CD4-positive, alpha-beta T cell (primary cell): ENCODE data around the gene COL20A1. TPM values are rescaled to one million over a fixed set of nuclear protein-coding genes. Genes with fewer than 3 reads are reported as not detected.

Experiments used
- ATAC-seq: fragments of 200-7000 bp; cut with Tn5 transposase; one replicate; pipeline ENCODE4 v1.10.0; 2022; ENCODE audit warnings: mild to moderate bottlenecking; ENCODE audit not compliant: poor library complexity
- CTCF ChIA-PET: fragments of 350-600 bp; sonication (Branson Sonifier 250); formaldehyde crosslinking; loops from one replicate; lab custom pipeline; 2021; ENCODE audit warnings: antibody characterized with exemption, inconsistent platforms; lab: Charles Lee
- POLR2A ChIA-PET: fragments of 350-600 bp; sonication (Branson Sonifier 250); formaldehyde crosslinking; loops from one replicate; lab custom pipeline; 2021; ENCODE audit warnings: antibody characterized with exemption, inconsistent platforms; lab: Charles Lee
- DNase-seq, 14 experiments: peaks; one replicate each; pipeline ENCODE4 v3.0.0-alpha.2; 2013 to 2020; ENCODE audit warnings: mixed read lengths in 2 of 14
- H3K27ac ChIP-seq, 2 donors: one replicate each; pipeline versions ENCODE4 v1.5.1 to v1.7.0; 2013; ENCODE audit warnings: low read length in 2 of 2, low read depth in 1 of 2, mild to moderate bottlenecking in 1 of 2
- H3K27me3 ChIP-seq, 2 experiments: 1 replicate in 1 of 2; 2 replicates in 1 of 2; pipeline versions ENCODE4 v1.6.1 to v1.7.0; 2013; ENCODE audit warnings: low read length in 2 of 2, control low read depth in 1 of 2, mild to moderate bottlenecking in 1 of 2, moderate library complexity in 1 of 2; ENCODE audit not compliant: insufficient read depth in 2 of 2, control insufficient read depth in 1 of 2
- H3K36me3 ChIP-seq: one replicate; pipeline ENCODE4 v1.6.1; 2013; ENCODE audit warnings: low read length, control low read depth; ENCODE audit not compliant: insufficient read depth
- H3K4me1 ChIP-seq: one replicate; pipeline ENCODE4 v1.6.1; 2013; ENCODE audit warnings: low read length, control low read depth; ENCODE audit not compliant: insufficient read depth
- H3K4me3 ChIP-seq: one replicate; pipeline ENCODE4 v1.5.1; 2013; ENCODE audit warnings: mild to moderate bottlenecking, low read length, moderate library complexity
- H3K9me3 ChIP-seq, 2 experiments: 1 replicate in 1 of 2; 2 replicates in 1 of 2; pipeline versions ENCODE4 v1.6.1 to v1.7.0; 2013; ENCODE audit warnings: low read length in 2 of 2, mild to moderate bottlenecking in 2 of 2, control low read depth in 1 of 2, moderate library complexity in 1 of 2; ENCODE audit not compliant: control insufficient read depth in 1 of 2, insufficient read depth in 1 of 2
- H3K27ac Mint-ChIP-seq: one replicate; pipeline ENCODE4 v1.8.0; 2020; ENCODE audit warnings: mixed read lengths
- H3K27me3 Mint-ChIP-seq: one replicate; pipeline ENCODE4 v1.8.0; 2021; ENCODE audit warnings: mixed read lengths
- H3K36me3 Mint-ChIP-seq: one replicate; pipeline ENCODE4 v1.8.0; 2021; ENCODE audit warnings: low read depth, mixed read lengths
- H3K4me1 Mint-ChIP-seq: one replicate; pipeline ENCODE4 v1.8.0; 2021; ENCODE audit warnings: low read depth, mixed read lengths
- H3K4me3 Mint-ChIP-seq: one replicate; pipeline ENCODE4 v1.8.0; 2020; ENCODE audit warnings: mild to moderate bottlenecking, mixed read lengths
- H3K9me3 Mint-ChIP-seq: one replicate; pipeline ENCODE4 v1.8.0; 2020; ENCODE audit warnings: mixed read lengths
- CTCF ChIP-seq: fragments of 200-600 bp; IDR thresholded peaks from one replicate; pipeline ENCODE4 v1.8.0; 2022; ENCODE audit warnings: antibody characterized with exemption, mild to moderate bottlenecking
- intact Hi-C, 2 experiments: fragments of 100-400 bp; cut with DNase I in 1 of 2; cut with micrococcal nuclease in 1 of 2; formaldehyde crosslinking; loops; one replicate each; pipeline versions ENCODE4 v1.15.1 to v1.9.0; 2023 to 2025; cut with DNase I, micrococcal nuclease
- total RNA-seq, 174 experiments: library from RNA in 2 of 174; stranded (reverse) in 2 of 174; gene quantifications; one replicate each; pipeline ENCODE4 v1.2.3 and lab custom pipeline; 2021 to 2026

COL20A1 gene
- total RNA-seq, 2 experiments from 2014 or later = 0.03 TPM; not detected in 1

- H3K27me3 ChIP-seq = peaks cover 23 to 30% of the 10 kb centered on the region in 2 experiments
- H3K4me1 ChIP-seq = peaks cover 6% of the 10 kb centered on the region
- H3K4me3 ChIP-seq = no peak overlapping the region
- no peak for TF ChIP-seq CTCF
- H3K27ac Mint-ChIP-seq = no peak overlapping the region
- DNase-seq (no peak), ATAC-seq (no peak)
- H3K9me3 ChIP-seq = peaks cover 0 to 54% of the 10 kb centered on the region in 2 experiments
- H3K36me3 ChIP-seq = no peaks in the 10 kb centered on the region
- ChIA-PET POLR2A (no interaction called here), CTCF (no interaction called here)
- no peak overlapping the region for H3K27ac ChIP-seq
- no peak overlapping the region for H3K4me3 Mint-ChIP-seq
- intact Hi-C loops = no loop called here
- H3K4me1 Mint-ChIP-seq = no peaks in the 10 kb centered on the region
- H3K27me3 Mint-ChIP-seq = peaks cover 18% of the 10 kb centered on the region
- no peaks in the 10 kb centered on the region for H3K9me3 Mint-ChIP-seq
- H3K36me3 Mint-ChIP-seq = no peaks in the 10 kb centered on the region
Measured at GRCh38 chr20:63356931-63357879, 64.2 kb downstream of the COL20A1 start.

GRCh38 chr20:63357921-63358905 is 65.2 kb downstream of the COL20A1 start:
- Mint-ChIP-seq H3K9me3 (no peaks in the 10 kb centered on the region), H3K4me1 (no peaks in the 10 kb centered on the region), H3K27me3 (peaks cover 28% of the 10 kb centered on the region), H3K27ac (no peak overlapping the region), H3K4me3 (no peak overlapping the region), H3K36me3 (no peaks in the 10 kb centered on the region)
- Histone ChIP-seq H3K27ac (no peak overlapping the region), H3K27me3 (peaks cover 33 to 40% of the 10 kb centered on the region in 2 experiments), H3K36me3 (no peaks in the 10 kb centered on the region), H3K4me3 (no peak overlapping the region), H3K9me3 (peaks cover 0 to 52% of the 10 kb centered on the region in 2 experiments), H3K4me1 (peaks cover 6% of the 10 kb centered on the region)
- DNase-seq = no peak
- ATAC-seq = no peak
- ChIA-PET CTCF (no interaction called here), POLR2A (no interaction called here)
- no peak for TF ChIP-seq CTCF
- intact Hi-C loops = no loop called here

DNA sequence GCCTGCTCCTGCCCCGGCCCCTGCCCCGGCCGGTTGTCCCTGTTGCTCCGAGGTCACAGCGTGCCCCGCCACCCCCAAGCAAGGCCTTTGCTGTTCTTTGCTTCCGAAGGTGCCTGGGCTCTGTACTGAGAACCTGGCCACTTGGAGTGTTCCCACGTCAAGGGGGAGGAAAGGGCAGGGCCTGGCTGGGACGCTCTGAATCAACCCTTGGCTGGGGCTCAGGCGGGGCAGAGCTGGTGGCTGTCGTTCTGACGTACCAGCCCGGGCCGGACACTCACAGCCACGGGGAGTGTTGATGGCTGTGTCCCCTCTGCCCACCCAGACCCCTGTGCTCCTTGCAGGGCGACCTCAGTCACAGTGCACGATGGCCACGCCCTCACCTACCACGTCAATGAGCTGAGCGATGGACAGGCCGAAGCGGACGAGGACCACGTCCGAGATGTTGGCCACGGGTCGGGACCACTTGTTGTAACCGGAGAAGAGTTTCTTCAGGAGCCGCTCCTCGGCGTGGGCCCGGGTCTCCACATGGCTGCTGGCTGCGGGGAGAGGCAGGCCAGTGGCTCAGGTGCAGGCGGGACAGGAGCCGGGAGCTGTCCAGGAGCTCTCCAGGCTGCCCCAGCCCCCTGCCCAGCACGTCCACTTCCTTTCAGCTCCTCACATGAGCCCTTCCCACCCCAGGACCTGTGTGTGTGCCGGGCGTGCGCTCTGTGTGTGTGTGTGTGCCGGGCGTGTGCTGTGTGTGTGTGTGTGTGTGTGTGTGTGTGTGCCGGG is 66.4 kb downstream of the COL20A1 start:
- Histone ChIP-seq H3K27ac (no peak overlapping the region), H3K27me3 (peaks cover 38 to 45% of the 10 kb centered on the region in 2 experiments), H3K4me3 (no peak overlapping the region), H3K9me3 (peaks cover 0 to 52% of the 10 kb centered on the region in 2 experiments), H3K4me1 (peaks cover 6% of the 10 kb centered on the region), H3K36me3 (no peaks in the 10 kb centered on the region)
- ChIA-PET CTCF (no interaction called here), POLR2A (no interaction called here)
- H3K9me3 Mint-ChIP-seq = no peaks in the 10 kb centered on the region
- H3K36me3 Mint-ChIP-seq = no peaks in the 10 kb centered on the region
- intact Hi-C loops = no loop called here
- no peak overlapping the region for H3K4me3 Mint-ChIP-seq
- peaks cover 31% of the 10 kb centered on the region for H3K27me3 Mint-ChIP-seq
- no peaks in the 10 kb centered on the region for H3K4me1 Mint-ChIP-seq
- ATAC-seq = no peak
- no peak overlapping the region for H3K27ac Mint-ChIP-seq
- no peak for TF ChIP-seq CTCF
- no peak for DNase-seq
